HL-60 (cell line): ENCODE results near the gene MAN2A1.

Experiments used
- GABPA ChIP-seq: IDR thresholded peaks from 2 replicates; pipeline ENCODE4 v1.6.1; 2012; ENCODE audit warnings: low read depth
- REST ChIP-seq: IDR thresholded peaks from 2 replicates; pipeline ENCODE4 v1.6.1; 2012; ENCODE audit warnings: low read depth; ENCODE audit not compliant: insufficient replicate concordance
- SPI1 ChIP-seq: IDR thresholded peaks from 2 replicates; pipeline ENCODE4 v1.6.1; 2012; ENCODE audit warnings: low read depth, mild to moderate bottlenecking, borderline replicate concordance

GRCh38 chr5:109849478-109850088 is 159.9 kb downstream of the MAN2A1 start:
- no peak for TF ChIP-seq GABPA
- TF ChIP-seq SPI1, result no peak
- TF ChIP-seq REST, result no peak
